ENCODE data around the gene ADORA3.

DNA sequence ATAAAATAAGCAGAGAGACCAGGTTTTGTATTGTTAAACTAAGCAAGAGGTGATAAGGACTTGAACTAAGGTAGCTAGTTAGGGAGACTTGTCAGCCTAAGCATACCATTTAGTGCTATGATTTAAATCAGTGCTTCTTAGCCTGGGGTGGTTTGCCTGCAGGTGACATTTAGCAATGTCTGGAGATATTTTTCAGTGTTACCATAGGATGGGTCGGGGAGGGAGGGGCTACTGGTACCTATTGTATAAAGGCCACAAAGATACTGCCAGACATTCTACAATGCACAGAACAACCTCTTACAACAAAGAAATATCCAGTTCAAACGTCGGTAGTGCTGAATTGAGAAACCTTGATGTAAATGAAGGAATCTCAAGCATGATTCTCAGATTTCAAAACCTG is 50.9 kb downstream of the ADORA3 start:
- TF ChIP-seq, protein P1, sequence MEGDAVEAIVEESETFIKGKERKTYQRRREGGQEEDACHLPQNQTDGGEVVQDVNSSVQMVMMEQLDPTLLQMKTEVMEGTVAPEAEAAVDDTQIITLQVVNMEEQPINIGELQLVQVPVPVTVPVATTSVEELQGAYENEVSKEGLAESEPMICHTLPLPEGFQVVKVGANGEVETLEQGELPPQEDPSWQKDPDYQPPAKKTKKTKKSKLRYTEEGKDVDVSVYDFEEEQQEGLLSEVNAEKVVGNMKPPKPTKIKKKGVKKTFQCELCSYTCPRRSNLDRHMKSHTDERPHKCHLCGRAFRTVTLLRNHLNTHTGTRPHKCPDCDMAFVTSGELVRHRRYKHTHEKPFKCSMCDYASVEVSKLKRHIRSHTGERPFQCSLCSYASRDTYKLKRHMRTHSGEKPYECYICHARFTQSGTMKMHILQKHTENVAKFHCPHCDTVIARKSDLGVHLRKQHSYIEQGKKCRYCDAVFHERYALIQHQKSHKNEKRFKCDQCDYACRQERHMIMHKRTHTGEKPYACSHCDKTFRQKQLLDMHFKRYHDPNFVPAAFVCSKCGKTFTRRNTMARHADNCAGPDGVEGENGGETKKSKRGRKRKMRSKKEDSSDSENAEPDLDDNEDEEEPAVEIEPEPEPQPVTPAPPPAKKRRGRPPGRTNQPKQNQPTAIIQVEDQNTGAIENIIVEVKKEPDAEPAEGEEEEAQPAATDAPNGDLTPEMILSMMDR (IDR thresholded peaks at IDR 0.05) = no peak
- no peak for TF ChIP-seq POLR2A (IDR thresholded peaks at IDR 0.05)
